ENCODE measurements around the gene OR2M3. TPM values are rescaled to one million over a fixed set of nuclear protein-coding genes. Genes with fewer than 3 reads are reported as not detected.

OR2M3 gene
- total RNA-seq, 1 experiment from 2014 or later = not detected

GRCh38 chr1:248215880-248216279, 18.8 kb downstream of the OR2M3 start:
- POLR2A ChIA-PET = no interaction called here
- no peak for DNase-seq (ENCODE audit: low spot score)
- CTCF ChIA-PET = no interaction called here
- Mint-ChIP-seq H3K4me1 (no peaks in the 10 kb centered on the region), H3K27ac (no peak overlapping the region), H3K4me3 (no peak overlapping the region), H3K9me3 (peaks cover 77% of the 10 kb centered on the region), H3K27me3 (ENCODE audit: low read depth) (peaks cover 5% of the 10 kb centered on the region), H3K36me3 (peaks cover 66% of the 10 kb centered on the region)
- TF ChIP-seq ZSCAN18 (CRISPR knock-in tag; IDR thresholded peaks at IDR 0.05) (no peak), MYBL2 (CRISPR knock-in tag; IDR thresholded peaks at IDR 0.05) (no peak), SOX15 (CRISPR knock-in tag; IDR thresholded peaks at IDR 0.05) (no peak)
- ATAC-seq = no peak

- DNase-seq (ENCODE audit: low spot score) (no peak), ATAC-seq (no peak)
- H3K27me3 Mint-ChIP-seq (ENCODE audit: low read depth) = peaks cover 8% of the 10 kb centered on the region
- CTCF ChIA-PET = no interaction called here
- POLR2A ChIA-PET = no interaction called here
- no peak overlapping the region for H3K27ac Mint-ChIP-seq
- H3K4me1 Mint-ChIP-seq = no peaks in the 10 kb centered on the region
- TF ChIP-seq PREB (CRISPR knock-in tag; IDR thresholded peaks at IDR 0.05; ENCODE audit: borderline replicate concordance) (no peak), GABPB1 (CRISPR knock-in tag; IDR thresholded peaks at IDR 0.05) (no peak)
- H3K36me3 Mint-ChIP-seq = peaks cover 67% of the 10 kb centered on the region
- H3K4me3 Mint-ChIP-seq = no peak overlapping the region
- H3K9me3 Mint-ChIP-seq = peaks cover 74% of the 10 kb centered on the region
Measured at GRCh38 chr1:248225537-248225936, 28.5 kb downstream of the OR2M3 start.

GRCh38 chr1:248229360-248229908, 32.4 kb downstream of the OR2M3 start:
- ATAC-seq (no peak), DNase-seq (ENCODE audit: low spot score) (no peak)
- no peaks in the 10 kb centered on the region for H3K4me1 Mint-ChIP-seq
- peaks cover 77% of the 10 kb centered on the region for H3K9me3 Mint-ChIP-seq
- H3K27ac Mint-ChIP-seq = no peak overlapping the region
- H3K27me3 Mint-ChIP-seq (ENCODE audit: low read depth) = peaks cover 8% of the 10 kb centered on the region
- POLR2A ChIA-PET = no interaction called here
- H3K4me3 Mint-ChIP-seq = no peak overlapping the region
- CTCF ChIA-PET = no interaction called here
- H3K36me3 Mint-ChIP-seq = peaks cover 73% of the 10 kb centered on the region
- TF ChIP-seq ZNF263 (CRISPR knock-in tag; IDR thresholded peaks at IDR 0.05; ENCODE audit: low read depth) = no peak
- TF ChIP-seq ARID4B (CRISPR knock-in tag; IDR thresholded peaks at IDR 0.05; ENCODE audit: borderline replicate concordance) = no peak
- no peak for TF ChIP-seq AFF4 (CRISPR knock-in tag; IDR thresholded peaks at IDR 0.05; ENCODE audit: borderline replicate concordance)
- no peak for TF ChIP-seq ZNF512 (CRISPR knock-in tag; IDR thresholded peaks at IDR 0.05; ENCODE audit: borderline replicate concordance)
- TF ChIP-seq E2F5 (CRISPR knock-in tag; IDR thresholded peaks at IDR 0.05) = no peak
- TF ChIP-seq ZNF671 (CRISPR knock-in tag; IDR thresholded peaks at IDR 0.05) = no peak
- no peak for TF ChIP-seq MLX (CRISPR knock-in tag; IDR thresholded peaks at IDR 0.05)
- TF ChIP-seq OVOL2 (CRISPR knock-in tag; IDR thresholded peaks at IDR 0.05; ENCODE audit: borderline replicate concordance) = no peak
- TF ChIP-seq SMAD4 (CRISPR knock-in tag; IDR thresholded peaks at IDR 0.05) = no peak
- TF ChIP-seq ATF2 (CRISPR knock-in tag; IDR thresholded peaks at IDR 0.05; ENCODE audit: borderline replicate concordance, low read depth) = no peak

Data from WTC11 (cell line).